ENCODE data around the gene NFIA.

GRCh38 chr1:61183471-61184039 is 101.2 kb downstream of the NFIA start:
- TF ChIP-seq CTCF (IDR thresholded peaks at IDR 0.05) = no peak
- no peak for TF ChIP-seq POLR2A (IDR thresholded peaks at IDR 0.05)
